HG03558 (cell line): Measurements from ENCODE around the gene VPS29.

Experiments used
- ATAC-seq: cut with Tn5 transposase; IDR thresholded peaks from one replicate; pipeline ENCODE4 v1.9.1; 2021; ENCODE audit warnings: moderate number of reproducible peaks; ENCODE audit not compliant: unreplicated experiment; ENCODE audit errors: extremely low read depth

VPS29 gene

DNA sequence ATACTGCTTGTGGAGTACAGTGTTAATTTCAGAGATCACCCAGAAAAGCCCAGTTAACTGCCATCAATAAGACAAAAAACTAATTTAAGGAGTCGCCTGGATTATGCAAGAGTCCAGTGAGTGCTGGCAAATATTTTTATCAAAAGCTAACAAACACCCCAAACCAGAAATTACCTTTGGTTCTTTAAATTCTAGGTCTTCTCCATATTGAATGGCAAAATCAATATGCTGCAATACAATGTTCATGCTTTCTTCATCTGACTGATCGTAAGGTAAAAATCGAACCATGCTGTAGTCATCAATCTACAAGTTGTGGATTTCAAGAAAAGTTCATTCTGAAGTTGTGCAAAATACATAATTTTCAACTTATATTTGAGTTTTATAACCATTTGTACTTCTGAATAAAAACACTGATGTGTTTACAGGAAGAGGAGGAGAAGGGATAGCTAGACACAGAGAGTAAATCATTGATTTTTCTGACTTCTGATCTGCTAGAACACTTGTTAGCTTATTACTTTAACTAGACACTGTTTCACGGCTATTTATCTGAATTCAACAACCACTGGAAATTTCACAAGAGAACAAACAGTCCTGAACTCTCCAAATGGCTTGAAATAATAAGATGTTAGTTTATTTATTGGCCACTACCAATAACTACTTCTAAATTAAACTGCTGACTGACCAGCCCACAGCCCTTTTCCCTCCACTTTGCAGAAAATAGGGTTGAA is 48.2 kb downstream of the VPS29 start:
- ATAC-seq, result no peak

DNA sequence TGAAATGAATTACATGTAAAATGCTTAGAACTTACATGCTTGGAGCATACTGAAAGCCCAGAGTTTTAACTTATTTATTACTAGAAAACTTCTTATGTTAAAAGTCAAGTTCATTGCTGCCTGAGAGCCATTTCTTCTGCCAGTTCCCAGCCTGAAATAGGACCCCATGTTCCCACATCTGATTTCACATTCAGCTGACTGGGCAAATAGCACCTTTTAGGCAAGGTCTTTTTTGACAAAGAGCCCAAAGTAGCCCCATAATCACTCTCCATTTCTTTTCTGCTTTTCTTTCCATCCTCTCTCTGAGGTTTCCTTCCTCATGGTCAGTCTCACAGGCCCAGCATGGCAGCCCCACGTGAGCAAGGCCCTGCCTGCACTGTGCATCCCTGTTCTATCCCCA is 50.6 kb downstream of the VPS29 start:
- no peak for ATAC-seq

DNA sequence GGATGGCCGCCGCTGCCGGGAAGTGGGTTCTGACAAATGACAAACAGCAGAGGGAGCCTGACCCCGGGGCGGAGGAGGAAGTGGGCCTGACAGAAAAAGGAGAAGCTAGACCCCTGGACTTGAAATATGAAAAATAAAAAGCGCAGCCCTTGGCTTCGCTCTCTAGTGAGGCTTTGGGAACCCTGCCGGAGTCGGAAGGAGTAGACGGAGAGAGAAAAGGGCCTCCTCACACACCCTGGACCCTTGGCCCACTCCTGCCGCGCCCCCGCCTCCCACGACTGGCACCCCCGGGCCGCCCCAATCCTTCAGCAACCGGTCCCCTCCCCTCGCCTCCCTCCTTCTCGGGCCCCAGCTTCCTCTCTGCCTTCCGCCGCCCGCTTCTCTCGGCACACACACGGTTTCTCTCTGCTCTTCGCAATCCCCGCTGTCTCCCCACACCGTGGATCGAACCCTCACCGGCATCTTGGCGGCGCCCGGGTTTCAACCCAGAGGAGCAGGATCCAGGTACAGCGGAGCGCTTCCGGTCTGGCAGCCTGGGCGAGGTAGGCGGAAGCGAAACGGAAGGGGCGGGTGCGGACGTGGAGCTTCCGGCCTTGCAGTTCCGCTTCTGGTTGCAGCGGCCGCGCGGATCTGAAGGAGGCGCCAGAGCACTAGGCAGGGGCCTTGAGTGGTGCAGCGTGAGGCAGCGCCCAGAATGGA is 52.0 kb downstream of the VPS29 start, which contains the start of gene ARPC3:
TSS of gene ARPC3 (minus strand) at position 539 of the 699 bp plus-strand sequence. CDS start at position 462, 77 bp downstream.
- peak; percentile 70 for ATAC-seq

DNA sequence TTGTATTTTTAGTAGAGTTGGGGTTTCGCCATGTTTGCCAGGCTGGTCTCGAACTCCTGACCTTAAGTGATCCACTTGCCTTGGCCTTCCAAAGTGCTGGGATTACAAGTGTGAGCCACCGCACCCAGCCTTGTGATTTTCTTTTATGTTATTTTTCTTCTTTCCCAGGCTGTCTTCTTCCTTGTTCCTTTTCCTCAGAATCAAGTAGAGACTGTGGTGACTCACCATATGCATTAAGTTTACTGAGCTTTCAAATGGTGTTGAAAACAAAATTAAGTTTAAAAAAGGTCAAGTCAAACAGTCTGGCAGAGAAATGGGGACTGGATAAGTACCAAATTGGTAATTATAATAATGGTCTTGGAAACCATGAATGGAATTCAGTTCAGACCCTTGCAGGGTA is 57.5 kb downstream of the VPS29 start:
- ATAC-seq, result no peak
